ENCODE measurements around the gene TMEM123.
"Not testable (repeated sequence)": the region's sequence is repeated elsewhere in the genome, so short reads cannot be mapped to it uniquely, and the experiment has no call there.

The TMEM123 gene

DNA sequence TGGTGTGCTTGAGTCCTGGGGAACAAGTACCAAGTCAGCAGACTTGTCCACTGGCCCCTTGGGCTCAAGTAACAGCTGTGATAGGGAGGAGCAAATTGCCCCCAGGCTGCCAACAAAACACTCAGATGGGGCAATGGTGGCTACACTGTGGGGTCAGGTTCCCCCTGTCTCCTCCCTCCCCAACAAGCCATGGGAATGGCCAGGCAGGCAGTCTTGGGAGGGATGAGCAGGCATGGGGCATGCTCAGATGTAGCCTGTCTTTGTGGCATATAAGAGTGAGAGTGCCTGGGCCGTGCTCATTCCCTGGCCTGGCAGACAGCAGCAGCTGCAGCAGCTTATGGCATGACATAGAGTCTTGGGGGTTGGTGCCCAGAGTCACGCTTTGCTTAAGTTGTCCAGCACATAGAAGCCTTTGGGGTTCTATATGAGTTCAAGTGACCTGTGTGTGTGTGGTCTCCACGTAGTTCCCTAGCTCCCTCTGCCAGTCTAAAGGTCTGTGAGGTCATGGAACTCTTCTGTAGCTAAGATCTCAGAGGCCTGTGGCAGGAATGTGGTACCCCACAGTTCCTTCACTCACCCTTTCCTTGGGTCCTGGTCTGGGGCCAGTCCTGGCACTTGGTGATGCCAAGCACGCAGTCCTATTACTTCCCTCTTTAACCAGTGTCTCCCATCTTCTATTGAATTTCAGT, 60.9 kb downstream of the TMEM123 start:
- DNase-seq, result no peak

DNA sequence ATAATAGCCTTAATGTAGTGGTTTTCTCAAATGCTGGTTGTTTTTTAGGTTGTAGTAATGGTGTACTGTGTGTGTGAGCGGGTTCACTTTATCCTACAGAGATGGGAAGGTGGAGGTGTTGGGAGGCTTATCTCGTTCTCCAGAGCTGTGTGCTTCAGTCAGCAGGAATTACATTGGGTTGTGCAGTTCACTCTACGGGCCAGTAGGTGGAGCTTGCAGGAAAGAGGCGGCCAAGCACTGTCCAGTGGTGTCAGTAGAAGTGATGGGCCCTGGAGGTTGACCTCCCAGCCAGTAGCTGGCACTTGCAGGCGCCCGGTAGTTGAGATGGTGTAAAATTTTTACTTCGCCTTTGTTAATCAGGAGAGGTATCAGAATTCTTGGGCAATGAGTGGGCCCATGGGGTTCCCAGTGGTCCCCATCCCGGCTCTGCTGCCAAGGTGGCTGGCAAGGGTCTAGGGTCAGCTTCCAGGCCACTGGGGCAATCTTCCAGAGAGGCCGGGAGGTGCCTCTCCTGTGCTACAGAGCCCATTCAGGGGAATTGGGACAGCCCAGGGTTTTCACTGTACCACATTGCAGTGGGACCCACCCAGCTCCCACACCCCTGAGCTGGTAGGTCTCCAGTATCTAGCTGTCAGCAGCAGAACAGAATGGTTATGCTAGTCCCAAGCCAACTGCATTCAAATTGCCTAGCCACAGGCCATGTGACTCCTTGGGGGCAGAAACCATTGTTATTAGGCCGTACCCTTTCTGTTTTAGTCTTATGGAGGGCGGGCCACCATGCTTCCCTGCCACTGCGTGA, 61.7 kb downstream of the TMEM123 start:
- DNase-seq, result peak; percentile 69

DNA sequence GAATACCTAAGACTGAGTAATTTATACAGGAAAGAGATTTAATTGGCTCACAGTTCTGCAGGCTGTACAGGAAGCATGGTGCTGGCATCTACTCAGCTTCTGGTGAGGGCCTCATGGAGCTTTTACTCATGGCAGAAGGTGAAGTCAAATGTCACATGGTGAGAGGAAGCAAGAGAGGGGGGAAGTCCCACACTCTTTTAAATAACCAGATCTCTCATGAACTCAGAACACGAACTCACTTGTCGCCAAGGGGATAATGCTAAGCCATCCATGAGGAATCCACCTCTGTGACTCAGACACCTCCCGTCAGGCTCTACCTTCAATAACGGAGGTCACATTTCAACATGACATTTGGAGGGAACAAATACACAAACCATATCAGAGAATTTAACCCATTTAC, 63.3 kb downstream of the TMEM123 start:
- no peak for DNase-seq

DNA sequence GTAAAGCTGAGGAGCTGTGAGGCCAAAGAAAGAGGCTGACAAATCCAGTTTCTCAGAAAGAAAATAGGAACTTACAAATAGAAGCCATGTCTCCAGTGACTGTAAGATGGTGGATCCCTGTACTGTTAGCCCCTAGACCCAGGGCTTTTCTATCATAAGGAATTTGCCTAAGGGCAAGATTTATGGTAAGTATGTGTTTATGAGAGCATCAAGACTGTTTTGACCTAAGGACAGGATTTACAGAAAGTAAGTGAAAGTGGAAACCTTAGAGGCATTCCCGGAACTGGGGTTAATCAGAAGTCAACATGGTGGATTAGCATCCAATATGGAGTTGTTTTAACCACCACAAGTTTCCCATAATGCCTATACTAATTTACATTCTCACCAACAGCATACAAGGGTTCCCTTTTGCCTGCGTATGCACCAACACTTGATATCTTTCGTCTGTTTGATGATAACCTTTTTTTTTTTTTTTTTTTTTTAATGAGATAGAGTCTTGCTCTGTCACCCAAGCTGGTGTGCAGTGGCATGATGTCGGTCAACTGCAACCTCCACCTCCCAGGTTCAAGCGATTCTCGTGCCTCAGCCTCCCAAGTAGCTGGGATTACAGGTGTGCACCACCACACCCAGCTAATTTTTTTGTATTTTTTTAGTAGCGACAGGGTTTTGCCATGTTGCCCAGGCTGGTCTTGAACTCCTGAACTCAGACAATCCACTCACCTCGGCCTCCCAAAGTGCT, 65.4 kb downstream of the TMEM123 start:
- DNase-seq, result no peak

DNA sequence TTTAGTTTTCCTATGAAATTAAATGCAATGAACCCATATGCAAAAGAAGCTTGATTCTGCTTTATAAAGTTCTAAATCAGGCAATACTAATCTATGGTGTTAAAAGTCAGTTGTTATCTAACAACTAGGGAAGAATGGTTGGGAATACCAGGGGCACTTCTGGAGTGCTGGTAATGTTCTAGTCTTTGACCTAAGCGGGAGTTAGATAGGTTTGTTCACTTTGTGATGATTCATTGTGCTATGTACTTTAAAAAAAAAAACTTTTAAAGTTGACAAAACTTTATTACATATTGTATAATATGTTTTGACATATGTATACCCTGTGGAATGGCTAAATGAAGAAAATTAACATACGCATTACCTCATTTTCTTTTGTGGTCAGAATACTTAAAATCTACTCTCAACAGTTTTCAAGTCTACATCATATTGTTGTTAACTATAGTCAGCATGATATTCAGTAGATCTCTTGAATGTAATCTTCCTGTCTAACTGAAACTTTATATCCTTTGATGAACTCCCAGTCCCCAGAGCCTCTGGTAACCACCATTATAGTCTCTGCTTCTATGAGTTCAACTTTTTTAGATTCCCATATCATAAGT, 66.3 kb downstream of the TMEM123 start:
- DNase-seq, result no peak

DNA sequence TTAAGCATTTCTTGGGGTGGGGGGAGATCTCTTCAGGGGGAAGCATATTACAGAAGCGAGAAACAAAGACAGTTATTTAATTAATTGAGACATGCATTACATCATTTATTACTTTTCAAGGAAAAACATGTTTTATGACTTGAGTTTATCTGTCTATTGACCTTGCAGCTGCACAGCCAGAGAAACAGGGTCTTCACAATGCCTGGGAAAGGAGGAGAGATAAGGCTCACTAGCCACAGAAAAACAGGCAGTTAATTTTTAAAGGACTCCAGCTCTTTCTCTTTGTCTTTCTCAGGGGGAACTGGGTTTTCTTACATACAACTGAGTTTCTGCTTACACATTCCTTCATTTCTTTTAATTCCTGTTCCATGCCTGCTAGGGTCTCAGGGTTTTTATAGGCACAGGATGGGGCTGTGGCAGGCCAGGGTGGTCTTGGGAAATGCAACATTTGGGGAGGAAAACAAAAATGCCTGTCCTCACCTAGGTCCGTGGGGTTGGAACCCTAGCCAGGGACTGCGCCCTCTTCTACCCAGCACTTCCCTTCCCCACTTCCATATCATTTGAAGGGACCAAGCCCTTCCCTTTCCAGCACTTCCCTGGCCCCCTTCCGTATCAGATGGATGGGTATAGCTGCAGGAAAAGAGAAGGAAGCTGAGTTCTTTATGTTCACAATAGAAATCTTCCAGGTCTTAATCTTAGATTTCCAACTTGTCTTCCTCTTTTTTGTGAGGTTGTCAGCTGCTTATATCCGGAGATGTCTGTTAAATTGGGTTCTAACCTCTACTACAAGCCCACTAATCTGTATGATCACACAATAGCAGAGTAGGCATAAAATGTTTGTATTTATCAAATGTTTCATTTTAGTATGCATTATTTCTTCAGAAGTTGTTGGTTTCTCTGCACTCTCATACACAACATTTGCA, 67.2 kb downstream of the TMEM123 start:
- DNase-seq, result no peak

DNA sequence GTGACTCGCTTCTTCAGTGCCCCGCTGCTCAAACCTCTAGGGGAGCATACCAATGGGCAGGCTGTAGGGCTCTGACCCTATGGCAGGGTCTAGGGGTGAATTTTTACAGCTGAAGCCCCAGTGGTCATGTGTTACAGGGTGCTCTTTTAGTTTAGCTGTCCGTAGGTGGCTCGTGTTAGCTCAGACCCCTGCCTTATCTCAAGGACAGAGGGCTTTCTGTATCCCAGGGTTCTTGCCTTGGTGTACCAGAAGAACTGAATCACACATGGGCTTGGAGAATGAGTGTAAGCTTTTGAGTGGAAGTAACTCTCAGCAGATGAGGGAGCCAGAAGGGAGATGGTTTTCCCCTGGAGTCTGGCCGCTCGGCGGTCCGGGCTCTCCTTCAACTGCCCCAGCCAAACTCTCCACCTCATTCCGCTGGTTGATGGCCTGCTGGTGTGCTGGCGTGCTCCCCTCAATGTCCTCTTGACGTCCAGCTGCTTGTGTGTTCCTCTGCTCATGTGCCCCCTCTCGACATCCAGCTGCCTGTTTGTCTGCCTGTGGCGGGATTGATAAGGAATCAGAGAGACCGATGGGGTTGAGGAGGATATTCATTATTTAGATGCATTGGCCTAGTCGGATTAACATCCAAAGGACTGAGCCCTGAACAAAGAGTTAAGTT, 68.0 kb downstream of the TMEM123 start:
- no peak for DNase-seq

DNA sequence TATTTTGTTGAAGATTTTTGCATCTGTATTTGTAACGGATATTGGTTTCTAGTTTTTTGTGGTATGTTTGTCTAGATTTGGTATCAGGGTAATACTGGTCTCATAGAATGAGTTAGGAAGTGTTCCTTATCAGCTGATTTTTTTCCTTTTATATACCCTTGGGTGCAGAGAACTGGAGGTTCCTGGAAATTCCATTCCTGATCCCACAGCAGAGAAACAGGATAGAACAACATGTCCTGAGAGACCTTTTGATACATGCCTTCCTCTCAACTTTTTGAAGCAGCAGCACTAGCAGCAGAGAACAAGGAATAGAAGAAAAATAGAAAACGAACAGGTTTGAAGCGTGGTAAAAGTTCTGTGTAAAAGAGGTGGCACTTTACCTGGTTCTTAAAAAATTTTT, 68.7 kb downstream of the TMEM123 start:
- DNase-seq, result no peak

DNA sequence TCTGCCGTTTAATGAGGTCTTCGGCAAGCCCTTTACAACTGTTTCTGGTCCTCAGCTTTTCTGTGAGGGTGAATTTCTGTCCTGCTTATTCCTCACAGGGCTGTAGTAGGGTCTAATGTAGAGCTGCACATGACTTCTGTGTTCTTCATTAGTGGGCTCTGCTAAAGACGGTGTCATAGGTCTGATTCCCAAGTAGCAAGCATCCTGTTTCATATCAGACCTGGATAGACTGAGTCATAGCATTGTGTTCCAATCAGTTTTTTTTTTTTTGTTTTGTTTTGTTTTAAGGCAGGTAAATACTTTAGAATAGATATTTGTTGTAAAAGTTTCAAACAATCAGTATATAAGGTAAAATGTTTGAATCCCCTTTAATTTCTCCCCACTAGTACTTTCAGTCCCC, 70.2 kb downstream of the TMEM123 start:
- DNase-seq, result no peak

DNA sequence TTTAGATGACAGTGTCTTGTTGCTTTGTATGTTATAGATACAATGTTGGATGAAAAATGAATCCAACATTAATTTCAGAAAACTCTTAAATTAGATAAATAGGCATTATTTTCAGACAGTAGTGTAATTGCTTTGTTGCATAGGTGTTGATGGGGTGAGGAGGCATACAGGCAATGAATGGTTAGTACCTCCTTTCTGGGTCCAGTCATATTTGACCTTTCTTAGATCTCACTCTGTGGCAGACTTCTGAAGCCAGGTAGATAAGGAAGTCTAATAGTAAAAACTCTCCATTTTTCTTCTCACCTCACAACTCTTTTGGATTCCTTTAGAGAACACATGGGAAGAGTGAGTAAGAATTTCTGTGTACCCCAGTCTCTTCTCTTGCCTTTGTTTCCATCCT, 73.7 kb downstream of the TMEM123 start:
- no peak for DNase-seq

DNA sequence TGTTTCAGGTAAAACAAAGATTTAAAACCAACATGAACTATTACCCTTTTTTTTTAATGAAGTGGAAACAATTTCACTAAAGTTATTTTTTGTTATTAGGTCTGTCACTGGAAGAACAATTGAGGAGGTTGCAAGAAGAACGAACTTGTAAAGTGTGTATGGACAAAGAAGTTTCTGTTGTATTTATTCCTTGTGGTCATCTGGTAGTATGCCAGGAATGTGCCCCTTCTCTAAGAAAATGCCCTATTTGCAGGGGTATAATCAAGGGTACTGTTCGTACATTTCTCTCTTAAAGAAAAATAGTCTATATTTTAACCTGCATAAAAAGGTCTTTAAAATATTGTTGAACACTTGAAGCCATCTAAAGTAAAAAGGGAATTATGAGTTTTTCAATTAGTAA, 74.7 kb downstream of the TMEM123 start:
- no peak for DNase-seq

DNA sequence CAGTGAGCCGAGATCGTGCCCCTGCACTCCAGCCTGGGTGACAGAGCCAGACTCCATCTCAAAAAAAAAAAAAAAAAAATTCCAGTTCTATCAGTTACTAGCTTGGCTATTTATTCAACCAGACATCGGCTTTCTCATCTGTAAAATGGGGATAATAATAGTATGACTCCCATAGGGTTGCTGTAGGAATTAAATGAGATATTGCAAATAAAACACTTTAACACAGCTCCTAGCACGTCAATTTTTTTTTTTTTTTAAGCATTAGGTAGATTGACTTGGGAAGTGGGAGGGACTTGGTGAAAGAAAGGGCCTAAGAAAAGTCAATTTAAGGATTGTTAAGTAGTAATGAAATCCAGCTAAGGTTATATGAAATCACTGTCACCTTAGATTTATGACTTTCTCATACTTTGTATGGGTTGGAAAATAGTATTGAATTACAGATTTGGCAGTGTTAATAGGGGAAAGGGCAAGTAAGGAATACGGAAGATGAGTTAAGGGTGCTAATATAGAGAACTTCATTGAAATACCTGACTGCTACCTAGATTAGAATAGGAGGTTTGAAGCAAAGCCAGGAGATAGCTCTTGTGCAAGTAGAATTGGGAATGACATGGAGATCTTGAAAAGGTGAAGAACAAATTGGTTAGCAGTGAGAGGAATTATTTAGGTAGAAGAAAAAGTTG, 76.7 kb downstream of the TMEM123 start:
- DNase-seq, result no peak

DNA sequence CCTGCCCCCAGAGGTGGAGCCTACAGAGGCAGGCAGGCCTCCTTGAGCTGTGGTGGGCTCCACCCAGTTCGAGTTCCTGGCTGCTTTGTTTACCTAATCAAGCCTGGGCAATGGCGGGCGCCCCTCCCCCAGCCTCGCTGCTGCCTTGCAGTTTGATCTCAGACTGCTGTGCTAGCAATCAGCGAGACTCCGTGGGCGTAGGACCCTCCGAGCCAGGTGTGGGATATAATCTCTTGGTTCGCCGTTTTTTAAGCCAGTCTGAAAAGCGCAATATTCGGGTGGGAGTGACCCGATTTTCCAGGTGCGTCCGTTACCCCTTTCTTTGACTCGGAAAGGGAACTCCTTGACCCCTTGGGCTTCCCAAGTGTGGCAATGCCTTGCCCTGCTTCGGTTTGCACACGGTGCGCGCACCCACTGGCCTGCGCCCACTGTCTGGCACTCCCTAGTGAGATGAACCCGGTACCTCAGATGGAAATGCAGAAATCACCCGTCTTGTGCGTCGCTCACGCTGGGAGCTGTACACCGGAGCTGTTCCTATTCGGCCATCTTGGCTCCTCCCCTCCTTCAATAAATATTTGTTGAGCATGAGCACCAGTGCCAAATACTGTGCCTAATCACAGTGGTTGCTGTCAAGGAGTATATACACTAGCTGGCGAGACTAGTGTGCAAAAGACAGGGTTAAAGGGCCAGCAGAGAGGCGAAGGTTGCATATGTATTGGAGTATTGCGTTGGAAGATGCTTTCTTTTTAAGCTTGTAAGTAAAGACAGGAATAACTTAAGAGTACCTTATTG, 77.7 kb downstream of the TMEM123 start:
- not testable (repeated sequence) for DNase-seq

DNA sequence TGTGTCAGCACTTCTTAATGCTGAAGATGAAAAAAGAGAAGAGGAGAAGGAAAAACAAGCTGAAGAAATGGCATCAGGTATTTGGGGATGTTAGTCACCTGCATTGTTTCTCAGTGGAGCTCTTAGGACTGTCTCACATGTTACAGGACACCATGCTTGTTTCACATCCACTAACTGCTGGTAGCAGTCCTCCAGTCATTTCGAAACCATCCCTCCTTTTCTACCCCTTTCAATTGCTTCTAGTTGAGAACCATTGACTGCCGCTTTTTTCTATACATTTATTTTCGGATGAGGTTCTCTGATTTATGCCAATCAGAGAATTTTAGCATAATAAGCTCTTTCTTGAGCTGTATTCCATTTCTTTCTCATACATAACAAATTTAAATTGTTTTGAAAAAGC, 84.1 kb downstream of the TMEM123 start:
- DNase-seq, result no peak

DNA sequence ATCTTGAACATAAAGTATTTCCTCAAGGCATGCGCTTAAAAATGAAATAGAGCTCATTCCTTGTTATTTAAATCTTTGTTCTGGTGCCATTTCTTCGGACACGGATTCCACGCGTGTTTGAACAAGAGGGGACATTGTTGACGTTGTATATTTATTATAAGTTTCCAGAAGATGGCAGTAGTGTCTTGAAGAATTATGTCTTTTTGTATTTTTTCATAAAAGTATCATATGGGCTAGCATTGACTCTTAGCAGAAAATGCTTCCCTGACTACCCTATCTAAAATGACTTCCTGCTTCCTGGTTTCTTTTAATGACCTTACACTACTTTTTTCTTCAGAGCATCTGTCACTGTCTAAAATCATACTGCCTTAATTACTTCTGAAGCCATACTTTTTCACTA, 85.2 kb downstream of the TMEM123 start:
- DNase-seq, result no peak

DNA sequence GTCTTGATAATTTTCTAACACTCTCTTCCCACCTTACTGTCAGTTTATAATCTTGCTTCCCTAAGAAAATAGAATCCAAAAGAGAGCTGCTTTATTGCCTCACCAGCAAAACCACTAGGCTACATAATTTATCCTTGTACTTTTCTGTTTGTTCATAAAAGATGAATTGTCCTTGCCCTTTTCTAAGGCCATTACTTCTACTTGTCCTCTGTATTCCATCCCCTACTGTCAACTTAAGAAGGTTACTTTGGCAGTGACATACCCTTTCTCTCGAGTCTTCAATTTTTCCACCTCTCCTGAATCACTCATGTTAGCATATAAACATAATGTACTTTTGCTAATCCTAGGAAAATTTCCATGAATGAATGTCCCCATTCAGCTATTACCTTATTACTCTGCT, 87.6 kb downstream of the TMEM123 start:
- DNase-seq, result no peak

DNA sequence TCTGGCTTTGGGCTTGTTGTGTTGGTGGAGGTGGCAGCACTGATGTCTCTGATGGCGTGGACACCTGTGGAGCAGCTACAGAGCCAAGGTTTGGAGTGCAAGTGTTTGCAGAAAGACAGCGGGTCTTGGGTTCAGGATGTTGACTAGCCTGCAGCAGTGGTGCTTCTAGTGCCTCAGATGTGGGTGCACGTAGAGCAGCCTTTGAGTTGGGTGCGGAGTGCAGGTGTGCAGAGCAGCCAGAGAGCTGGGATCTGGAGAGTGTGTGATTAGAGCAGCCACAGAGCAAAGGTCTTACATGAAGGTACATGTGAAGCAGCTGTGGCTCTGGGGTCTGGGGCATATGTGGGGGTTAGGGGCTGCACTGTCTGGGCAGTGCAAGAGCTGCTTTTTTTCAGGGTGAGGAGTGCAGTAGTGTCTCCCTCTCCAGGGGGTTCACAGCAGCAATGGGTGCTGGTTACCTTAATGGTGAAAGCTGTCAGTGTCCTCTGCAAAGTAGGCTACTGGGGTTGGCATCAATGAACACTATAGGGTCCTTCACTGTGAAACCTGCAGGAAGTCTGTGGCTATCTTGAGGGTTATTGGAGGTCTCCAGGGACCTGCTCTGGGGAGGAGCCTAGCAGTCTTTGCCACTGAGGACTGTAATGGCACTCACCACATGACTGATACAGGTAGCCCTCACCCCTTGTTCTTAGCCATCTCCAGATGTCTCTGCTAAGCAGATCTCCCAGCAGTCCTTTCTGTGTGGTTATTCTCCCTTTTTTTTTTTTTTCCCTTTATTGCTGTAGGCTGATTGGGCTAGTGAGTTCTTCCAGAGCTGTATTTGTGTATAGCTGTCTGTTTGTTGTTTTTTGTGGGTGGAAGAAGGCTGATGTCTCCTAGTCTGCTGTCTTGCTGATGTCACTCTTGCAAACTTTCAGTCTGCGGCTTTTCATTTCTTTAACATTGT, 91.2 kb downstream of the TMEM123 start:
- no peak for DNase-seq

DNA sequence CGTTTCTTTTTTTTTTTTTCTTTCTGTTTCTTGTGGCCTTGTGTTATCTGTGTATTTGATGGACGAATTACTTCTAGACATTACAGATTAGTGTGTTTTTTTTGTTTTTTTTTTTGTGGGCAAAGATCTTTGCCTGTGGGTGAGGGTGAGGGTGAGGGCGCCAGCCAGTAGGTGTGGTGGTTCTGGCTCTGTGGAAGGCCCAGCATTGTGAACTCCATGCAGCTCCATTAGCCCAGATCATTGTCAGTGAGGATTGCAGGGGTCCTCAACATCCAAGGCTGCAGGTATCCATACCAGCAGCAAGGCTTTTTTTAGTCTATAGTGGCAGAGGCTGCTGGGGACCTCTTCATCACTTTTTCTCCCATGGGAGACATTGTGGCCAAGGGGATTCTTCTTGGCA, 91.9 kb downstream of the TMEM123 start:
- DNase-seq, result no peak

DNA sequence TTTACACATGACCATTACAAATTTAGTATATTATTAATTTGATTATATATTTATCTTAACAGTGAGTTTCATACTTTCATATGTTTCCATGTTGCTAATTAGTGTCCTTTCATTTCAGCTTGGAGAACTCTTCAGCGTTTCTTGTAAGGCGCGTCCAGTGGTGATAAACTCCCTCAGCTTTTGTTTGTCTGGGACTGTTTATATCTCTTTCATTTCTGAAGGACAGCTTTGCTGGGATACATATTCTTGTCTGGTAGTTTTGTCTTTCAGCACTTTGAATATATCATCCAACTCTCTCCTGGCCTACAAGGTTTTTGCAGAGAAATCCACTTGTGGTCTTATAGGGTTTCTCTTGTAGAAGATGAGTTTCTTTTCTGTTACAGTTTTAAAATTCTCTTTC, 93.2 kb downstream of the TMEM123 start:
- no peak for DNase-seq
